Caki2 (cell line): ENCODE measurements around the gene FAM185A. TPM values are rescaled to one million over a fixed set of nuclear protein-coding genes. Genes with fewer than 3 reads are reported as not detected.
"Not testable (repeated sequence)": the region's sequence is repeated elsewhere in the genome, so short reads cannot be mapped to it uniquely, and the experiment has no call there.

Experiments used
- DNase-seq: peaks from one replicate; pipeline ENCODE4 v3.0.0-alpha.2; 2015; ENCODE audit warnings: low read depth
- in situ Hi-C: cut with HindIII; loops from 2 replicates; pipeline ENCODE4 v1.10.0; 2016; ENCODE audit warnings: low sequenced_read_pairs, low pct_unique_long_range_greater_than_20kb, mixed read lengths
- total RNA-seq: library from RNA; depleted of rRNA; stranded (reverse); fragments of >200 nt; shearing (Covaris generic); gene quantifications from 2 replicates; pipeline ENCODE4 v1.2.3, GENCODE V29; 2014; ENCODE audit warnings: low replicate concordance

The FAM185A gene
- total RNA-seq, 1 experiment from 2014 or later: 5.0 TPM

DNA sequence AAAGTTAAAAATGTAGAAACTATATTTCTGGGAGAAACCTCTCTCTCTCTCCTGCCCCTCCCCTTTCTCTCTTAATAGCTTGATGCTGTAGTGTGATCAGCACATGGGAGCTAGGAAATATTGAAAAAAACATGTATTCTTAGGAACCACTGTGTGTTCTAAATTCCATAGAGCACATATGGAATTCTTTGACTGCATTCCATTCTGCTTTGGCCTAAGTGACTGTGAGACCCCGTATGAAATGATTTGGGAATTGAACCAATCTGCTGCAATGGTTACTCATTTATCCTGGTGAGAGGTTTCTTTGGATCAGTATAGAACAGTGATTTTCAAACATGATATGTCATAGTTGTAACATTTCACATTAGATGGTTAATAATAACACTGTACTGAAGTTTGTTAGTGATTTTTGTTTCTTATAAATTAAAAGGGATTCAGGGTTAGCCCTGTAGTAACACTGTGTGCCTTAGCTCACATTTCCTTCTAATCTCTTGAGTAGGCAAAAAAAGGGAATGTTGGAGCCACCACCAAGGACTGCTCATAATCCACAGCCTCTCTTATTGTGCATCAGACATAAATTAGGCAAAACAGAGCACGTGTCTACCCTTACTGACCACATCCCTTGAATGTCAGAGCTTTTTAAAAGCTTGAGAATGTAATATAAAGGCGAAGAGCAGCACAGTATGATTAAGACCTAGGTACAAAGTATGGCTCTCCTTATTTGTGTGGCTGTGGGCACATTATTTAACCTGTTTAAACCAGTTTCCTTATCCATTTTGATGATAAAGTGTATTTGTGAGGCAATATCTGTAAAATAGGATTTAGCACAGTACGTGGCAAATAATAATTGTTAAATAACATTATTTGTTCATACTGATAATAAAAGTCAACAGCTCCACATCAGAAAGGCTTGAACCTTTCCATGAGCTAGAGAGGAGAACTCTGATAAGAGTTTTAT is 69.1 kb downstream of the FAM185A start:
- no peak for DNase-seq
- in situ Hi-C loops: no loop called here

DNA sequence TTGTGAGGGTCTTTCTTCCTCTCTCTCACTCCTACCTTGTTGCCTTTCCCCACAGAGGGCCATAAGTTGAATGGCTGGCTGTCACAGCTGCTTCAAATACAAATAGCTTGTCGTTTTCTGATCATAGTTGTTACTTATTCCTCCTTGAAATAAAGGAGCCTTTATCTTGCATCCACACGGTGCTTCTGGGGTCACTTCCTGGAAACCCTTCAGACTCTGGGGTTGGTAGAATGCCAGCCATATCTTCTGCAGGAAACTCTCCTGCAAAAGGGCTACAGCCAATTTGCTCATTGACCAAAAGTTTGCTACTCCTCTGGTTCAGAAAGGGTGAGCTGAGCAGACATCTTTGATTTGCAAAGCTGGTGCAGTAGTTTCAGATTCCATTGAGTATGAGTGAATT is 70.4 kb downstream of the FAM185A start:
- in situ Hi-C loops: no loop called here
- DNase-seq: no peak

DNA sequence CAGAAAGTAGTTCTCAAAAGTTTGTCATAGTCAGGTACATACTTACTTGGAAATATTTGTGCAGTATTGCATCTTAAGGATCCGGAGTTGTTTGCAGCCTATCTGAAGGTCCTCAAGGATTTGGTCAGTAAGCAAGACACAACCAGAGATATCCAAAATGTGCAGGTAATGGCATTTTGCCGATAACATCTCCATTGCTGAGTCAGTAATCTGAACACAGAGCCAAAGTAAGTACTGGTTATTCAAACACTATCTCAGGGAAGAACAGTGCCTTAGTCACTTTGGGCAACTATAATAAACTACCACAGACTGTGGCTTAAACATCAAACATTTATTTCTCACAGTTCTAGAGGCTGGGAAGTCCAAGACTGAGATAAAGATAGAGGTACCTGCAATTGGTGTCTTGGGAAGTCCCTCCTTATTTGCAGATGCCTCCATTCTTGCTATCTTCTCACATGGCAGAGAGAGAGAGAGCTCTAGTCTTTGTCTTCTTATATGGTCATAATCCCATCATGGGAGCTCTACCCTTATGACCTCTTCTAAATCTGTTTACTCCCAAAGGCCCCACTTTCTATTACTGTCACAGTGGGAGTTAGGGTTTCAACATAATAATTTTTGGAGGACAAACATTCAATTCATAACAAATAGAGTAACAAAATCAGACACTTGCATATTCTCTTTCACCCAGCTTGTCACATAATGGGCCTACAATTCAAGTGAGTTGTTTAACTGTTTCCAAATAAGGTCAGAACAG is 73.4 kb downstream of the FAM185A start:
- DNase-seq: no peak

DNA sequence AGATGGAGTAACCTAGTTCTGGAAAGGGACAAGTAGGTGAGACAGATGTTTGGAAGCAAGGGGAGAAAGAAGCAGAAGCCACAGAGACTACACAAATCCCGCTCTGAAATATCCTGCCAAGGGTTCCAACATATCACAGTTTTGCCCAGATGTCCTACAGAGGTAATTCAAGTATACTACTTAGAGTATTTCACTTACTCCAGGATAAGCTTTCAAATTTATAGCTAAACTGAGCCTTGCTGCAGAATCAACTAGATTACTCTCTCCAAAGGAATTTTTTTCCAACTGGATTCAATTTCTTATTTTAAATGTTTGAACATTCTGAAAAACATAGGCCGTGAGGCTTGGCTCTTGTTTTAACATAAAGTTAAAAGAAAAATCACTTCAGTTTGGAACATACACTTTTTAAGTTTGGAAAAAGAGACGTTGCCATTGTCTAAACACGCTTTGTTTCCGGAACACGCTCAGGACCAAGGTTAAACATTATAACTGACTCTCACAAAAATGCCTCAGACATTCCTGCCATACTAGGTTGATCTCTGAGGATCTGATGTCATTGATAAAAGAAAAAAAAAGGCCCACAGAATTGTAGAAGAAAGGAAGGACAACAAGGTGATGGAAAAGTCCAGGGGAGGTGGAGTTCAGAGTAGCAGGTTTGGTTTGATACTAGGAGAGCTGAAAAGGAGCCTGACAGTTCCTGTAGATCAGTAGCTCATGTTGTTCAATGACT is 74.8 kb downstream of the FAM185A start:
- DNase-seq: no peak
- in situ Hi-C loops: no loop called here

More for the DNA sequence above, 73.4 kb downstream of the FAM185A start:
- in situ Hi-C loops: no loop called here

DNA sequence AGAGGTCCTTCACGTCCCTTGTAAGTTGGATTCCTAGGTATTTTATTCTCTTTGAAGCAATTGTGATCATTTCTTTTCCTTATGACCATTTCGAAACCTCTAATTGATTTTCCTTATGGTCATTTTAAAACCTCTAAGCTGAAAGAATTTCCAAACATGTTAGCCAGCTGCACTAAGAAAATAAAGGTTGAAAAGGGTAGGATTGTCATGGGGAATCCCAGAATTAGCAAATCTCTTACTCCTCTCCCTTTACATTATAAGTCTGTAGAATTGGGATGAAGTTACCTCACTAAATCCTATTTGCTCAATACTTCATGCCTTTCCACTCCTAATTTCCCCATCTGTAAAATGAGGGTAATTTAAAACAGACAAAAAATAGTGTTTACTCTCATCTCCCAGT is 79.5 kb downstream of the FAM185A start:
- DNase-seq: no peak
- in situ Hi-C loops: no loop called here

DNA sequence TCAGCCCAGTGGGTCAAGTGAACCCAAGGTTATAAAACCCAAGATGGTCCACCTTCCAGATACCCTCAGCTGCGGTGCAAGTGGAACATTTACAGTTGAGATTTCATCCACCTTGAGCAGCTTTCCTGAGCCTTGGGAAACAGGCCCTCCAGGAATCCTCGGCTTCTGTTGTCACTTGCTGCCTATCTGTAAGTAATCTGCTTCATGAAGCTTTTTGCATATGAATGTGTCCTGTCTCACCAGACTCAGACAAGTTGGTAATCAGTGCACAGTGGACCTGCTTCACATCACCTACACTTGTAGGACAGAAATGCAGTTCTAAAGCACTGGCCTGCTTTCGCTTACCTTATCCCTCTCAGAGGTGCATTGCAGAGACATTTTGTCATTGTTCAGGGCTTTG is 80.3 kb downstream of the FAM185A start:
- in situ Hi-C loops: no loop called here
- DNase-seq: no peak

DNA sequence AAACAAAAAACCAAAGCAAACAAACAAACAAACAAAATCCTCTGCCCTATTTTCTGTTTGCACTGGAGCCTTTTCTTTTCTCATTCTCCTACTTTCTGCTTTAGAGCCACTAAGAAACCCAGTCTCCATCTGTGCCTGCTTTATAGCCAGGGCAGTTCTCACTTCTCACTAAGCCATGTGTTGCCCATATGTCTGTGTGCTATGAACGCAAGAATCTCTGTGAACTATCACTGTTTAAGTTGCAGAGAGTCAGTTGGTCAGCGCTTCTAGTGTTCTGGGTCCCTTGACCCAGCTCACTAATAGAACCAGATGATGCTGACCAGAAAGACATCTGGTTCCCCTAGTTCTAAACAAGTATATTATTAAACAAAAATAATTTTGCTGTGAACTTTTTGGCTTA is 81.4 kb downstream of the FAM185A start:
- no peak for DNase-seq
- in situ Hi-C loops: no loop called here

DNA sequence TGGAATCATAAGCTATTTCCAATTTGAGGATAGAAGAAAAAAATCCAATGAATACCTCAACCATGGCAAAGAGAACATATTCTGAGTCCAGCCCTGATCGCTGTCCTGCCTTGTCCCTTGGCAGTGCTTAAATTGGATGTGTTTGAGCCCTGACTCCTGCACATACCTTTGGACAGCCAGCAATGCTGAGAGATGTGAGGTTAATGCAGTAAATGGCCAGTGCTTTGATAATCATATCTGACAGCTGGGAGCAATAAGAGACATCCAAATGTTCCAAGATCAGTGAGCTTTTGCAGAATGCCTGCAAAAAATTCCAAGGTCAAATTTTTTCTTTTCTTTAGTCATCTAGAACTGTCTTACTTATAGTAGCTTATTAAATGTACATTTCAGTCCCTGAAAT is 83.9 kb downstream of the FAM185A start:
- in situ Hi-C loops: no loop called here
- no peak for DNase-seq

DNA sequence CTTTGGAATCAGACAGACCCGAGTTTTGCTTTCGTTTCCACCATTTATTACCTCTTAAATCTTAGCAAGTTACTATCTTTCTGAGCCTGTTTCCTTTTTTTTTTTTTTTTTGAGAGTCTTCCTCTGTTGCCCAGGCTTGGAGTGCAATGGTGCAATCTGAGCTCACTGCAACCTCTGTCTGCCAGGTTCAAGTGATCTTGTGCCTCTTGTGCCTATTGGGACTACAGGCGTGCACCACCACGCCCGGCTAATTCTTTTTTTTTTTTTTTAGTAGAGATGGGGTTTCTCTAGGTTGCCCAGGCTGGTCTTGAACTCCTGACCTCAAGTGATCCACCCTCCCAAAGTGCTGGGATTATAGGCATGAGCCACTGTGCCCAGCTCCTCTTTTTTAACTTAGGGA is 84.5 kb downstream of the FAM185A start:
- in situ Hi-C loops: no loop called here

DNA sequence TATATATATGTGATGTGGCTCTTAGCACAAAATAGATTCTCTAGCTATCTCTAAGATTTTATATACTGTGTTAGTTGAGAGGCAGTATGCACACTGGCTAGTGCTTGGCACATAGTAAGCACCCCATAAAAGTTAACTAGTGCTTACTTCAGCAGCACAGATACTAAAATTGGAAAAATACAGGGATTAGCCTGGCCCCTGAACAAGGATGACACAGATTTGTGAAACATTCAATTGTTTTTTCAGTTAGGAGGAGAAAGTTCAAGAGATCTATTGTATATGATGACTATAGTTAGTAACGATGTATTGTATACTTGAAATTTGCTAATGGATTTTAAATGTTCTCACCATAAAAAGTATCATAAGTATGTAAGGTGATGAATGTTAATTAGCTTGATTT is 85.7 kb downstream of the FAM185A start:
- in situ Hi-C loops: no loop called here
- no peak for DNase-seq

More for the DNA sequence above, 84.5 kb downstream of the FAM185A start:
- DNase-seq: no peak

DNA sequence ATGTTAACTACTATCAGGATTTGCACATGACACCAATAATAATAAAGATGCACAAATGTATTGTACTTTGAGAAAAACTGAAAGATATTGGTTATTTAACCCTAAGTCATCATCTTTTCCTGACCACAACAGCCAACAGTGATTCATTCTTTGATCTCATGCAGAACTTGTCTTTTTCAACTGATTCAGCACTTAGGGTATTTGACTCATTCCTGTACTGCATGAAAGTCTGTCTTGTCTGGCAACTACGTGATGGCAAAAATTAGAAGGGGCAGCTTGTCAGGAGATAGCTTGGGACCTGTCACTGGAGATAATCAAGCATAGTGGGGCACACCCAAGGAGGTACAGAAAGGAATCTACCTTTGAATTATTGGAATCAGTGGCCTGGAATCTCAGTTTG is 86.2 kb downstream of the FAM185A start:
- in situ Hi-C loops: no loop called here
- peak; percentile 61 for DNase-seq

DNA sequence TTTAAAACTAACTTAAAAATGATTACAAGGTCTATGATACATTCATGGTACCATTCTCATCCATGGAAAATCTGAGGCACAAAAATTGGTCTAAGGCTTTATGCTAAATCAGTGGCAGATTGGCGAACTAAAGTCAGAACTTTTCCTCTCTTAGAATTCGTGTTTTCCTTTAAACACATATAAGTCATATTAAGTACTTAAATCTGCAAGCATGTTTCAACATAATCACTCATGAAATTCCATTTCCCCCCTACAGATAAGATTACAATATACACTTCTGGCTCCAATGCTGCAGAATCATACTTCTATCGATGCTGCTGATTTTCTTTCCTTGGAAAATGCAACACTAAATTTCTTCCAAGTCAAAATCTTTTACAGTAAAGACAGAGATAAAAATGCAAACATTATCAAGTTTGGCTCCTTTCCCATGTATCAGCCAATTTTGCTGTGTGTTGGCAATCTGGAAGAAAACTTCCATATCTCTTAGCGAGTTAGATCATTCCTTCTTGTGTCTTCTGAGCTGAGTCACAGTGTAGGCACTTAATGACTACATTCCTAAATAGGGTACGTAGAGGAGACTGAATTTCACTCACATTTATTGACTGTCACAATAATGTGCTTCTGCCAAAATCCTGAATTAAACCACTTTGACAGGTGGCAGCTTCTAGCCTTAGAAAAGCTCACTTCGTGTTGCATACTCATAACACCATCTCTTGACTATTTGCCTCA is 87.6 kb downstream of the FAM185A start:
- DNase-seq: peak; percentile 42
- in situ Hi-C loops: no loop called here

DNA sequence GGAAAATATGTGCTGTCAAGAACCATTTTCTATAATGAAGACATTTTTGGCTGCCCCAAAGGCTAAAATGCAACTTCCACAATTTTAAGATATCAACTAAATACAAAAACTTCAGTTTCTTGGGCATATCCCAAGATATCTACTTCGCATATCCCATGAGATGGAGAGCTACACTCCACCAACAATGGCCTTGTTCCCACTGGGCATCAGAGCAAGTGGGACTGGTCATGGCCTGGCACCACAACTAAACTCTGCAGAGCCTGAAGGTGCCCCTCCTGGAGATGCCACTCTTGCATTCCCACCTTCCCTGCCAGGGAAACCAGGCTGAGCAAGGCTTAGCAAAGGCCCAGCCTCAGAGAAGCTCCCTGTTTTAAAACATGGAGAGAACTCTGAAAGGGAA is 88.2 kb downstream of the FAM185A start:
- in situ Hi-C loops: no loop called here
- DNase-seq: no peak

DNA sequence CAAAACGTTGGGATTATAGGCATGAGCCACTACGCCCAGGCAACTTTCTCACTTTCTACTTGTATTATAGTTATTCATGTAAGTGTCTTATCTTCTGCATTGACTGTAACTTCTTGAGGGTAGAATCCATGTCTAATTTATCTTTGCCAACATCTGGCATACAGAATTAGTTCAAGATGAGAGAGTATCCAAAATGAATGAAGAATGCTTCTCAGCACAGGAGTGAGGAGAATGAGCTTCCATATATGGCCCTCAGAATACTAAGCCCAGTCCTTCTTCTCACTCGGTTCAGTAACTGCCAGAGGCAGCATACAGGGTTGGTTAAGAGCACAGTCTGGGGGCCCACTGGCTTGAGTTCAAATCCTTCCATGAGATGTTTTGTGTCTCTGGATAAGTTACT is 89.0 kb downstream of the FAM185A start:
- no peak for DNase-seq
- in situ Hi-C loops: no loop called here

DNA sequence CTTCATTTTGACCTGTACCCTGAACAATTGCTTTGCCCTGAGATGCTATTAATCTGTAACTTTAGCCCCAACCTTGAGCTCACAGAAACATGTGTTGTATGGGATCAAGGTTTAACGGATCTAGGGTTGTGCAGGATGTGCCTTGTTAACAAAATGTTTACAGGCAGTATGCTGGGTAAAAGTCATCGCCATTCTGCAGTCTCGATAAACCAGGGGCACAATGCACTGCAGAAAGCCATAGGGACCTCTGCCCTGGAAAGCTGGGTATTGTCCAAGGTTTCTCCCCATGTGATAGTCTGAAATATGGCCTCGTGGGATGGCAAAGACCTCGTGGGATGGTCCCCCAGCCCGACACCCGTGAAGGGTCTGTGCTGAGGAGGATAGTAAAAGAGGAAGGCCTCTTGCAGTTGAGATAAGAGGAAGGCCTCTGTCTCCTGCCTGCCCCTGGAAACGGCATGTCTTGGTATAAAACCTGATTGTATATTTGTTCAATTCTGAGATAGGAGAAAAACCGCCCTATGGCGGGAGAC is 89.8 kb downstream of the FAM185A start:
- DNase-seq, in situ Hi-C loops: not testable (repeated sequence)

DNA sequence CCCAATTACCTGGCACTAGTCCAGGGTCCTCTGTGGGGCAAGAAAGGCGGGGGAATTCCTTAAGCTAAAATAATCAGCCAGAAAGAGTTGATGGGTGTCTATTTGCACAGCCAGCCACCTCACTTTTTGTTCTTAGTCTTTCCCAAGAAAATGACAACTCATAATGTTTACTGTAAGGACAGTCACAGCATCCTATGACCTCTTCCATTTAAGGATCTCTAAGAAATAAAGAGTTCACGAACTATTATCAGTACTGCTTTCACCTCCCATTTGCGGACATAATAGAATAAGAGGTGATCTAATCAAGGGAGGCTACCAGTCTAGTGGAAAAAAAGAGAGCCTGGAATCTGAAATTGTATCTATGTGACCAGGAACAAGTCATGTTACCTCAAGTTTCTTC is 91.6 kb downstream of the FAM185A start:
- in situ Hi-C loops: no loop called here
- DNase-seq: no peak

DNA sequence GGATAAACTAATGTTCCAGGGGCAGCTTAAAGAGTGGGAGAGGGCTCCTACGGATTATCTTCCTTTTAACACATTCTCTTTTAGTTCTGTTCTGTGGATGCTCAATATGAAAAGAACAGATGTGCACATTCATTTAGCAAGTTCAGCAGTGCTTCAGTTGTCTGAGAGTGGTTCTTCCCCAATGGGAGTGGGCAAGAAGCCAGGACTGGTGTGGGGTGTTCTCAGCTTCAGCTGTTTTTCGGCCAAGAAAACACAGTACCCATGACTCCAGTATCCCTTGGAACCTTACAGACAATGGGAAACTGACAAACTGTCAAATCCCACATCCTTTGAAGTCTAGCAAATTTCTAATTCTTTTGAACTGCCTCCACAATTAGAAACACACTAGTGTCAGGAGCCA is 92.5 kb downstream of the FAM185A start:
- no peak for DNase-seq
- in situ Hi-C loops: no loop called here

DNA sequence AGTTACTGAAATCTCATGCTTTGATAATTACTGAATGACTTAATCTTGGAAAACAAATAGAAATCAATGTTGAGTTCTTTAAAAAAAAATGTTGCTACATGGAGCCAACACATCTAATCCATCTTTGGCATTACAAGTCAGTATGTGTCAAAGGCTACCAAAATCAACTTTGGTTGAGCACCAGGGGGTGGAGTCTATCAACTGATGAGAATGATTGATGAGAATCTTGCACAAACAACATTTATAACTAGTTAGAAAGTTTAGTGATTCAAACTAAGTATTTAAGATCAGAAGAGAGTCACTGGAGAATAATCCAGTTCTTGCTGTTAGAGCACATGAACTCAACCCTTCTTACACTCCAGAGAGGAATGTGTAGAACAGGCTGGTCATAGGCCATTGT is 93.5 kb downstream of the FAM185A start:
- no peak for DNase-seq
- in situ Hi-C loops: no loop called here
